GM12878 (cell line): ENCODE data around the gene ATF6B. TPM values are rescaled to one million over a fixed set of nuclear protein-coding genes. Genes with fewer than 3 reads are reported as not detected.

Source experiments
- ATAC-seq: fragments of 200-7000 bp; cut with Tn5 transposase; 3 replicates; pipeline ENCODE4 v1.9.1; 2020; ENCODE audit warnings: mild to moderate bottlenecking, moderate library complexity
- BruUV-seq: library from RNA; stranded (reverse); fragments of 400-500 nt; replicated peaks from 2 replicates; lab custom pipeline; 2021; lab: Mats Ljungman, UMichigan
- CTCF ChIA-PET: fragments of 300-600 bp; sonication (Branson Sonifier 250); formaldehyde crosslinking; extraction: SDS; loops from one replicate; lab custom pipeline; 2021; ENCODE audit warnings: inconsistent platforms; lab: Yijun Ruan, JAX
- POLR2A ChIA-PET: fragments of 350-600 bp; formaldehyde crosslinking; extraction: SDS; loops from one replicate; lab custom pipeline; 2021; ENCODE audit warnings: inconsistent platforms; lab: Charles Lee
- RAD21 ChIA-PET: fragments of 300-600 bp; sonication (Branson Sonifier 250); formaldehyde crosslinking; loops from one replicate; lab custom pipeline; 2023; ENCODE audit warnings: antibody characterized with exemption; ENCODE audit not compliant: unreplicated experiment; lab: Charles Lee
- SMC1A ChIA-PET: fragments of 300-600 bp; sonication (Branson Sonifier 250); formaldehyde crosslinking; loops from one replicate; lab custom pipeline; 2023; ENCODE audit not compliant: unreplicated experiment, uncharacterized antibody; lab: Charles Lee
- DNase-seq: peaks from one replicate; pipeline ENCODE4 v3.0.0-alpha.2; 2011; ENCODE audit warnings: low read depth, low spot score
- FAIRE-seq: peaks from 3 replicates; lab custom pipeline; 2011; peaks lifted over from hg19 to GRCh38; lab: Jason Lieb, UNC
- H2AFZ ChIP-seq: 2 replicates; pipeline ENCODE4 v1.6.0; 2011; ENCODE audit warnings: low read depth, low read length, control low read depth; ENCODE audit not compliant: control insufficient read depth
- H3K27ac ChIP-seq: 2 replicates; pipeline ENCODE4 v1.5.1; 2011; ENCODE audit warnings: control low read depth; ENCODE audit not compliant: control insufficient read depth, insufficient read depth
- H3K27me3 ChIP-seq, 2 experiments: replicated peaks in 1 of 2; 2 replicates each; pipeline versions ENCODE4 v1.6.0 to v1.6.1; 2011; ENCODE audit warnings: low read length in 1 of 2; ENCODE audit not compliant: control insufficient read depth in 2 of 2, insufficient read depth in 2 of 2
- H3K36me3 ChIP-seq, 2 experiments: 2 replicates each; pipeline ENCODE4 v1.5.1; 2011; ENCODE audit warnings: low read length in 1 of 2; ENCODE audit not compliant: control insufficient read depth in 2 of 2, insufficient read depth in 2 of 2
- H3K4me1 ChIP-seq: 2 replicates; pipeline ENCODE4 v1.6.1; 2011; ENCODE audit warnings: mild to moderate bottlenecking, low read length, moderate library complexity, mixed read lengths; ENCODE audit not compliant: control insufficient read depth, insufficient read depth
- H3K4me2 ChIP-seq: 2 replicates; pipeline ENCODE4 v1.6.0; 2011; ENCODE audit warnings: control low read depth; ENCODE audit not compliant: control insufficient read depth, insufficient read depth
- H3K4me3 ChIP-seq: fragments of 200-600 bp; sonication (generic); 2 replicates; pipeline ENCODE4 v1.5.1; 2016
- H3K79me2 ChIP-seq: 2 replicates; pipeline ENCODE4 v1.6.0; 2011; ENCODE audit warnings: low read length; ENCODE audit not compliant: control insufficient read depth, insufficient read depth
- H3K9ac ChIP-seq: 2 replicates; pipeline ENCODE4 v1.8.0; 2011; ENCODE audit warnings: low read length, control low read depth, mixed read lengths; ENCODE audit not compliant: control insufficient read depth, insufficient read depth
- H3K9me3 ChIP-seq: replicated peaks from 3 replicates; pipeline ENCODE4 v1.5.1; 2011; ENCODE audit warnings: mild to moderate bottlenecking, low read length; ENCODE audit not compliant: control insufficient read depth, insufficient read depth
- H4K20me1 ChIP-seq: 2 replicates; pipeline ENCODE4 v1.6.0; 2011; ENCODE audit not compliant: control insufficient read depth, insufficient read depth
- CREB1 ChIP-seq: IDR thresholded peaks from 2 replicates; pipeline ENCODE4 v1.6.1; 2012; ENCODE audit warnings: low read depth, mild to moderate bottlenecking, inconsistent platforms
- EZH2 ChIP-seq: IDR thresholded peaks from 2 replicates; pipeline ENCODE4 v1.6.1; 2012; ENCODE audit warnings: low read depth, mild to moderate bottlenecking, control low read depth, inconsistent platforms, low read length, borderline replicate concordance; ENCODE audit not compliant: control insufficient read depth
- IRF4 ChIP-seq: IDR thresholded peaks from 2 replicates; pipeline ENCODE4 v1.6.1; 2011; ENCODE audit warnings: low read depth, low read length
- KDM1A ChIP-seq: fragments of 200-600 bp; sonication (generic); IDR thresholded peaks from 2 replicates; pipeline ENCODE4 v1.6.1; 2016; ENCODE audit warnings: borderline replicate concordance
- NBN ChIP-seq: fragments of 450-650 bp; IDR thresholded peaks from 2 replicates; pipeline ENCODE4 v1.6.1; 2016
- PML ChIP-seq: IDR thresholded peaks from 2 replicates; pipeline ENCODE4 v1.6.1; 2012; ENCODE audit warnings: low read length, inconsistent platforms
- POLR2A ChIP-seq: IDR thresholded peaks from 2 replicates; pipeline ENCODE4 v1.6.1; 2011; ENCODE audit warnings: low read depth, mild to moderate bottlenecking, low read length
- TCF3 ChIP-seq: IDR thresholded peaks from 2 replicates; pipeline ENCODE4 v1.6.1; 2012; ENCODE audit warnings: low read depth, mild to moderate bottlenecking, low read length, borderline replicate concordance; ENCODE audit not compliant: insufficient read depth
- ZBTB11 ChIP-seq: fragments of 450-650 bp; formaldehyde crosslinking; IDR thresholded peaks from 2 replicates; pipeline ENCODE4 v1.5.0; 2022; ENCODE audit warnings: mild to moderate bottlenecking, missing genetic modification characterization
- ZNF217 ChIP-seq: fragments of 450-650 bp; IDR thresholded peaks from 2 replicates; pipeline ENCODE4 v1.6.1; 2017; ENCODE audit warnings: antibody characterized with exemption, mild to moderate bottlenecking
- ZNF274 ChIP-seq: IDR thresholded peaks from one replicate; pipeline ENCODE4 v1.8.0; 2011; ENCODE audit not compliant: insufficient read length, insufficient read depth
- WGBS: methylation state at CpG from one replicate; pipeline ENCODE4 v1.1.6; 2016; ENCODE audit warnings: low lambda C conversion rate; ENCODE audit not compliant: insufficient replicate concordance, insufficient coverage; ENCODE audit errors: missing lambda C conversion rate; 5-methylcytosine and 5-hydroxymethylcytosine counted together
- in situ Hi-C: fragments of 300-500 bp; cut with MboI; formaldehyde crosslinking; loops from 9 replicates; pipeline ENCODE4 v1.14.3; 2018; ENCODE audit warnings: mixed read lengths
- intact Hi-C: fragments of 100-400 bp; cut with micrococcal nuclease; formaldehyde crosslinking; loops from one replicate; pipeline ENCODE4 v1.14.2; 2022; ENCODE audit not compliant: unreplicated experiment
- polyA plus RNA-seq, 11 experiments: library from polyadenylated mRNA; depleted of rRNA in 4 of 11; unstranded in 6 of 11; stranded (reverse) in 5 of 11; fragments of >200 nt; fragmentation: Nextera tagmentation in 4 of 11; fragmentation: Illumina TruSeq in 1 of 11; extraction: Ambion mirVana in 4 of 11; extraction: Trizol in 1 of 11; gene quantifications; 1 replicate in 1 of 11; 2 replicates in 10 of 11; pipeline versions ENCODE4 v1.2.1 to v1.2.3, GENCODE V29; 2011 to 2016; ENCODE audit warnings: inconsistent platforms in 2 of 11, missing spikeins in 2 of 11, low read depth in 1 of 11
- total RNA-seq, 4 experiments: library from RNA; depleted of rRNA in 3 of 4; stranded (reverse); fragments of >200 nt in 3 of 4; fragmentation: Illumina TruSeq in 1 of 4; extraction: Trizol in 1 of 4; gene quantifications; 2 replicates each; pipeline versions ENCODE4 v1.2.1 to v1.2.3, GENCODE V29; 2013 to 2021
- TF ChIP-seq, protein P1 (sequence below): fragments of 450-650 bp; IDR thresholded peaks from 2 replicates; pipeline ENCODE4 v1.6.1; 2014; ENCODE audit warnings: mild to moderate bottlenecking

Gene ATF6B
- total and polyA plus RNA-seq, 10 of the 15 experiments (the other 5 are each of a cell fraction or from before 2014, with no cell fraction given) = 13.6 to 83.9 (median 44.0) TPM

DNA sequence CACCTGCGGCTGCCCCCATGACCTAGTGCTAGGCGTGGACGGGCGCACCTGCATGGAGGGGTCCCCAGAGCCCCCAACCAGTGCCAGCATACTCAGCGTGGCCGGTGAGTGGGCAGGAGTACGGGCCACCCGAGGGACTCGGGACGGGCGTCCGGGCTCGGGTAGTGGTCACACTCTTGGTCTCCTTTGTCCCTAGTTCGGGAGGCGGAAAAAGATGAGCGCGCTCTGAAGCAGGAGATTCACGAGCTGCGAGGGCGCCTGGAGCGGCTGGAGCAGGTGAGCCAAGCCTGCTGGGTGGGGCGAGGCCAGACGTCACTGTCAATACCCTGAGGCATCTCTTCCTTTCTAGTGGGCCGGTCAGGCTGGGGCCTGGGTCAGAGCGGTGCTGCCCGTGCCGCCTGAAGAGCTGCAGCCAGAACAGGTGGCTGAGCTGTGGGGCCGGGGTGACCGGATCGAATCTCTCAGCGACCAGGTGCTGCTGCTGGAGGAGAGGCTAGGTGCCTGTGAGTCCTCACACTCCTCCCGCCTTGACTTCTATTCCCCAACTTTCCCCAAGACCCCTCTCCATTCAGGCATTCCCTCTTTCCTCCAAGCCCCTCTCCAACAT is 39.2 kb upstream of the ATF6B start:
- POLR2A ChIA-PET = no interaction called here
- in situ Hi-C loops = no loop called here
- SMC1A ChIA-PET = no interaction called here
- TF ChIP-seq ZNF274 (no peak), PML (no peak)
- Histone ChIP-seq H3K4me2 (no peak overlapping the region), H3K4me1 (no peaks in the 10 kb centered on the region), H3K4me3 (no peak overlapping the region), H3K36me3 (peaks cover 0 to 3% of the 10 kb centered on the region in 2 experiments; a peak in 1 of 4 replicates), H3K9me3 (no peaks in the 10 kb centered on the region), H3K9ac (no peak overlapping the region), H3K27ac (no peak overlapping the region), H3K27me3 (no peaks in the 10 kb centered on the region), H3K79me2 (no peaks in the 10 kb centered on the region), H4K20me1 (no peaks in the 10 kb centered on the region; the same call in 1 of the 2 replicates), H2AFZ (no peak overlapping the region)
- no TSS peak for BruUV-seq
- DNase-seq = no peak
- intact Hi-C loops = no loop called here
- no peak for FAIRE-seq
- no peak for ATAC-seq
- RAD21 ChIA-PET = no interaction called here
- CTCF ChIA-PET = no interaction called here
- 96% methylated on average over 29 of the region's 32 CpGs for WGBS

GRCh38 chr6:32166411-32167061 is 38.5 kb upstream of the ATF6B start:
- no TSS peak for BruUV-seq
- ChIA-PET POLR2A (no interaction called here), RAD21 (no interaction called here), SMC1A (no interaction called here), CTCF (no interaction called here)
- no peak overlapping the region for H3K27ac ChIP-seq
- DNase-seq (no peak), ATAC-seq (no peak), FAIRE-seq (no peak)
- H3K27me3 ChIP-seq = no peaks in the 10 kb centered on the region
- H4K20me1 ChIP-seq = no peaks in the 10 kb centered on the region; the same call in 1 of the 2 replicates
- no peak overlapping the region for H2AFZ ChIP-seq
- H3K79me2 ChIP-seq = no peaks in the 10 kb centered on the region
- H3K4me2 ChIP-seq = no peak overlapping the region
- H3K4me3 ChIP-seq = no peak overlapping the region
- intact Hi-C loops = no loop called here
- H3K4me1 ChIP-seq = no peaks in the 10 kb centered on the region
- WGBS = 91% methylated on average over 29 of the region's 30 CpGs
- in situ Hi-C loops = no loop called here
- peaks cover 0 to 3% of the 10 kb centered on the region in 2 experiments; a peak in 1 of 4 replicates for H3K36me3 ChIP-seq
- no peaks in the 10 kb centered on the region for H3K9me3 ChIP-seq
- H3K9ac ChIP-seq = no peak overlapping the region
- TF ChIP-seq TCF3 (no peak), EZH2 (no peak), IRF4 (no peak), ZBTB11 (no peak), POLR2A (no peak), NBN (no peak), KDM1A (no peak), CREB1 (no peak), ZNF217 (no peak)
- TF ChIP-seq, protein P1, sequence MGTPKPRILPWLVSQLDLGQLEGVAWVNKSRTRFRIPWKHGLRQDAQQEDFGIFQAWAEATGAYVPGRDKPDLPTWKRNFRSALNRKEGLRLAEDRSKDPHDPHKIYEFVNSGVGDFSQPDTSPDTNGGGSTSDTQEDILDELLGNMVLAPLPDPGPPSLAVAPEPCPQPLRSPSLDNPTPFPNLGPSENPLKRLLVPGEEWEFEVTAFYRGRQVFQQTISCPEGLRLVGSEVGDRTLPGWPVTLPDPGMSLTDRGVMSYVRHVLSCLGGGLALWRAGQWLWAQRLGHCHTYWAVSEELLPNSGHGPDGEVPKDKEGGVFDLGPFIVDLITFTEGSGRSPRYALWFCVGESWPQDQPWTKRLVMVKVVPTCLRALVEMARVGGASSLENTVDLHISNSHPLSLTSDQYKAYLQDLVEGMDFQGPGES = no peak
